GM19324 (cell line): ENCODE data around the gene APLNR.
"Not testable (repeated sequence)": the region's sequence is repeated elsewhere in the genome, so short reads cannot be mapped to it uniquely, and the experiment has no call there.

Experiments used
- ATAC-seq: cut with Tn5 transposase; IDR thresholded peaks from one replicate; pipeline ENCODE4 v1.9.1; 2021; ENCODE audit warnings: mild to moderate bottlenecking, moderate library complexity; ENCODE audit not compliant: unreplicated experiment, low FRiP score

The APLNR gene

GRCh38 chr11:57237204-57237681 is at the start of gene APLNR:
Gene APLNR, minus strand, starts transcription at chr11:57237250. Its CDS starts 246 bp downstream, at chr11:57237004.
- ATAC-seq: no peak

GRCh38 chr11:57283231-57283990 is 46.4 kb upstream of the APLNR start:
- ATAC-seq: no peak

GRCh38 chr11:57281546-57281945 is 44.5 kb upstream of the APLNR start:
- not testable (repeated sequence) for ATAC-seq

GRCh38 chr11:57279116-57279515 is 42.1 kb upstream of the APLNR start:
- ATAC-seq: no peak

- ATAC-seq: no peak
Observed at GRCh38 chr11:57278721-57279095, 41.7 kb upstream of the APLNR start.

GRCh38 chr11:57277845-57278720 is 41.0 kb upstream of the APLNR start:
- peak; percentile 65 for ATAC-seq

GRCh38 chr11:57276971-57277675 is 40.1 kb upstream of the APLNR start:
- ATAC-seq: no peak

- no peak for ATAC-seq
Observed at GRCh38 chr11:57276169-57276970, 39.3 kb upstream of the APLNR start.

GRCh38 chr11:57275582-57275981 is 38.5 kb upstream of the APLNR start:
- ATAC-seq: no peak

- no peak for ATAC-seq
Observed at GRCh38 chr11:57274904-57275498, 38.0 kb upstream of the APLNR start.

- ATAC-seq: no peak
Observed at GRCh38 chr11:57273448-57274058, 36.5 kb upstream of the APLNR start.

- no peak for ATAC-seq
Observed at GRCh38 chr11:57269571-57270021, 32.5 kb upstream of the APLNR start.

- ATAC-seq: no peak
Observed at GRCh38 chr11:57266157-57266556, 29.1 kb upstream of the APLNR start.

- no peak for ATAC-seq
Observed at GRCh38 chr11:57263351-57263750, 26.3 kb upstream of the APLNR start.

GRCh38 chr11:57262157-57262556 is 25.1 kb upstream of the APLNR start:
- ATAC-seq: no peak

GRCh38 chr11:57260937-57261783 is 24.1 kb upstream of the APLNR start:
- ATAC-seq: no peak

GRCh38 chr11:57256119-57256518 is 19.1 kb upstream of the APLNR start:
- ATAC-seq: no peak

GRCh38 chr11:57255618-57256017 is 18.6 kb upstream of the APLNR start:
- ATAC-seq: no peak
